Stimulated activated CD4-positive, alpha-beta T cell treated with anti-CD3 and anti-CD28 coated beads, Interleukin-4, amount 100 ng/mL, for 1 hour (primary cell): Measurements from ENCODE around the gene CHD1.

Experiments
- DNase-seq: peaks from one replicate; pipeline ENCODE4 v3.0.0-alpha.2; 2020

CHD1 gene

GRCh38 chr5:98891591-98891990 is 37.2 kb downstream of the CHD1 start:
- no peak for DNase-seq

GRCh38 chr5:98880598-98880997 is 48.2 kb downstream of the CHD1 start:
- no peak for DNase-seq

- DNase-seq, result peak; percentile 12
Measured at GRCh38 chr5:98880151-98880550, 48.7 kb downstream of the CHD1 start.

GRCh38 chr5:98877600-98877999 is 51.2 kb downstream of the CHD1 start:
- no peak for DNase-seq

DNA sequence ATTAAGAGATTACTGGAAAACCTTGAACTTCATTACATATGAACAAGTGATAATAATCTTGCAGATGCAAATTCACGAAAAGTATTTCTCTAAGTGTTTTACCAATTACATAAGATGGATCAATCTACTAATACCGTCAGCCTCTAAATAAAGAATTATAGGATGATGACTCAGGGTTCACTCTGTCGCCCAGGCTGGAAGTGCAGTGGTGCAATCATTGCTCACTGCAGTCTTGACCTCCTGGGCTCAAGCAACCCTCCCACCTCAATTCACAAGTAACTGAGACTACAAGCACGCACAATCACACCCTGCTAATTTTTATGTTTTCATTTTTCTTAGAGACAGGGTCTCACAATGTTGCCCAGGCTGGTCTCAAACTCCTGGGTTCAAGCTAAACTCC is 56.1 kb downstream of the CHD1 start:
- DNase-seq, result no peak

DNA sequence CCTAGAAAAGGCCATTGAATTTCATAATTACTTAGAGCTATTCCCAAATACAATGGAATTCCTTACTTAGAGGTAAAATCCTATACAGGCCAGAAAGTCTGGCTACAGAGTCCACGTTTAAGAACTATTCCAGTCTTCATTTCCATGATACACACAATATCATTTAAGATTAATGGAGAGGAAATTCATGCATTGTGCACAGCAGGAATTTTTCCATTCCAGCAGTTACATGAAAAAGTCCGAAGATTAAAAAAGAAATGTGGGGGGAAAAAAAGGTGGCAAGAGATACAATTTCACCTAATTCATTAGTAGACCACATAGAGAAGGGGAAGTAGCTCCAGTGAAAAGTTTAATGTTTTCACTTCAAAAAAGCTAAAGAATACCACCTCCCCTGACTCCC is 63.1 kb downstream of the CHD1 start:
- no peak for DNase-seq

- DNase-seq, result no peak
Measured at GRCh38 chr5:98847054-98847453, 81.8 kb downstream of the CHD1 start.

DNA sequence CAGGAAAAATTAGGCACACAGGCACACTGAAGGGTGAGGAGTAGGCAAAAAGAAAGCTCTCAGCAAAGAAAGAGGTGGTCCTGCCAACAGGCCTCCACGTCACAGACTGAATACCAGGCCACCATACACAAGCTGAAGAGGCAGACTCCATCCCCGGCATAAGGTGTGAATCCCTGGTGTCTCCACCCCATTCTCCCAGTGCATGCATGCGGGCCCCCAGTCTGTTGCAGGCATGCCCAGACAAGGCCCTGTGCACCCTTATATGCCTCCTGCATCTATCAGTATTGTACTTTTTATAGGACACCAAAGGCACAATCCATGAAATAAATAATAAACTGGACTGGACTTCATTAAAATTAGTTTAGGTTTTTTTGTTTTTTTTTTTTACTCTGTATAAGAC is 82.3 kb downstream of the CHD1 start:
- no peak for DNase-seq

GRCh38 chr5:98845878-98846277 is 82.9 kb downstream of the CHD1 start:
- DNase-seq, result no peak

DNA sequence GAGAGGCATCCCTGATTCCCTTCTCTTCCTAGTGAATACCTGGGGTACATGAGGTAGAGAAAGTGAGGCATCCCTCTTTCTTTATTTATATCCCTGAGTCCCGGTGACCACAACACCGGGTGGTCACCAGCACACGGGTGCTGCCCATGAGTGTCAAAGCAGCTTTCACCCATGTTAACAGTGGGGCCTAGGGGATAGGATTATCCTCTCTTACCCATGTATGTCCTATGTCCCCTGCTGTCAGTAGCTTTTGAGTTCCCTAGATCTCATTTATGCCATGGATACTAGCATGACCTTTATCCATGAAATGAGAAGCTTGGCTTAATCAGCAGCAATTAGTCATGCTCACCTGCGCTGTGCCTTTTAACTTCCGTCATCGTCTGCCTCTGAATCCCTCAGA is 83.9 kb downstream of the CHD1 start:
- DNase-seq, result no peak

GRCh38 chr5:98843481-98843880 is 85.3 kb downstream of the CHD1 start:
- no peak for DNase-seq

DNA sequence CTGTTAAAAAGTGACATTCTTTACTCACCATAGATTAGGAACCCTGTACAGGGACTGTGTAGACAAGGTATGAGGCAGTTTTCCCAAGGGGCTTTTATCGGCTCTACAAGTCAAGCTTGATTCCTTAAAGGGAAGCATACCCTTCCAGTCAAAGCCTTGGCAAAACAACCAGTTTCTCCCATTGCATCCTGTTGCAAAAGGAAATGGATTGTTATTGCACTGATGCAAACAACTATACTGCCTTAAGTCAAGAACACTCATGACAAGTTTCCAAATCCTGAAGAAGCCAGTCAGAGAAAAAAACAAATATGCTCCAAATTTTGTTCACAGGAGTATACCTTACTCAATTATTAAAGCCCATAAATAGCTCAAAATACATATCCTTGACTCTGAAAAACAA is 87.9 kb downstream of the CHD1 start:
- DNase-seq, result no peak

GRCh38 chr5:98839469-98840383 is 89.1 kb downstream of the CHD1 start:
- no peak for DNase-seq

- DNase-seq, result no peak
Measured at GRCh38 chr5:98836175-98836574, 92.6 kb downstream of the CHD1 start.

DNA sequence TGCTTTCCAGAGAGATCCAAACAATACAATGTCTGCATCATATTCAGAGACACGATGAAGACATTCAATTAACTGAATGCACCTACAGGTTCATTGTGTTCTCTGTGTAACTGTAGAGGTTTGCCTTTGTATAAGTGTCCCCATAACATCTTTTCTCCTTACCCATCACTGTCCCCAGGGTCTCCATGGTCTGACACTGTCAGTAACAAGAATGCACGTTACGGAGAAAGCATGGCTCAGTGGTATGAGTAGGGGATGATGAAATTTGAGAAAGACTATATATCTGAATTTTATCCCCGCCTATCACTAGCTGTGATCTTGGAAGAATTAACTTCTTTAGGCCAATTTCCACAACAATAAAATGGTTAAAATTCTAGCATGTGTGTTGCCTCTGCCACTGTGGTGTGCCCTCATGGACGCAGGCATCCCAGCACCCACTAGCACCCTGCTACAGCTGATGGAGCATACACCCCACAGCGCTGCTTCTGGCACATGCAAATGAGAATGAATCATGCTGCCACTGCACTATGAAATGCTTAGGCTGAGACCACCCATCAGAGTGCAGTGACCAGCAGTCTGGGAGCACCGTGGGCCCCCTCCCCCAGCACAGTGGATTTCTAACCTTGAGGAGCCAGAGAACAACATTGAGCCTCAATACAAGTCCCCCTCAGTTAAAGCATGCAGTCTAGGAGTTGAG is 101.1 kb downstream of the CHD1 start:
- DNase-seq, result no peak

GRCh38 chr5:98827161-98827560 is 101.6 kb downstream of the CHD1 start:
- DNase-seq, result no peak

DNA sequence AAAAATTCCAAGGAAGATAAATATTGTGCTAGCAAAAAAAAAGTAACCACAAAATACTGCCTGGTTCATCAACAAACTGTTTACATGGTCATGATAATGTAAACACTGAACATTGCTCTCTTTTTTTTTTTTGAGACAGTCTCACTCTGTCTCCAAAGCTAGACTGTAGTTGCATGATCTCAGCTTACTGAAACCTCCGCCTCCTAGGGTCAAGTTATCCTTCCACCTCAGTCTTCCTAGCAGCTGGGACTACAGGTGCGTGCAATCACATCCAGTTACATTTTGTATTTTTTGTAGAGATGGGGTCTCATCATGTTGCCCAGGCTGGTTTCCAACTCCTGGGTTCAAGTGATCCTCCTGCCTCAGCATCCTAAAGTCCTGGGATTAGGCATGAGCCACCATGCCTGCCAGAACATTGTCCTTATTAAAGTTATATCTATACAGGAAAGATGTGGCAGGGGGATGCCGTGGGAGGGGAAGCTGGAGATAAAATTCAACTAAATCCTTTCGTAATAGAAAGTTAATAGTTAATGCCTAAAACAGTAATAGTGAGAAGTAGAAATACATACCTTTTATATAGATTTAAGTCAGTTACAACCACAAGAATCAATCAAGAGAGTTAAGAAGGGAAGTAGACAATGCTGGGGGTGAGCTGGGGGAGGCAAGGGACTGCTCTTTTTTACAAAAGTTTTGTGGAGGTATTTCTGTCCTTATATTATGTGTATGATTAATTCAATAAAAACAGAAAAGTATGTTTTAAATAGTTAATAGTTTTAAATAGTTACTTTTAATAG is 103.0 kb downstream of the CHD1 start:
- no peak for DNase-seq

GRCh38 chr5:98816582-98817222 is 112.1 kb downstream of the CHD1 start:
- DNase-seq, result no peak

DNA sequence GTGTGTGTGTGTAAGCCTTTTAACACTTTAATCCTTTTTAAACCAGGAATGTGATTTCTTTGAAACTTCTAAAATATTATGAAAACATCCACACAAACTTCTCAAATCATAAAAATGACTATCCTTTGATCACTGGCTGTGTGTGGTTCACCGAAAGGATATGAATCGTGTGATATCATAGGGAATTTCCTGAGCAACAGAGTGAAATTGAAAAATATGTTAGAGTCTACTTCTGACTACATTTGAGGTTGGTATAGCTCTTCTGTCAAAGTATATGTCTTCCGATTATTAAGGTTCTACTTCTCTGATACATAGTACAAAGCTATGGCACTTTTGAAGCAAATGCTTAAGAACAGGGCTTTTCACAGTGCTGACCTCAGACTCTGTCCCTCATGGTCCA is 115.1 kb downstream of the CHD1 start:
- no peak for DNase-seq

DNA sequence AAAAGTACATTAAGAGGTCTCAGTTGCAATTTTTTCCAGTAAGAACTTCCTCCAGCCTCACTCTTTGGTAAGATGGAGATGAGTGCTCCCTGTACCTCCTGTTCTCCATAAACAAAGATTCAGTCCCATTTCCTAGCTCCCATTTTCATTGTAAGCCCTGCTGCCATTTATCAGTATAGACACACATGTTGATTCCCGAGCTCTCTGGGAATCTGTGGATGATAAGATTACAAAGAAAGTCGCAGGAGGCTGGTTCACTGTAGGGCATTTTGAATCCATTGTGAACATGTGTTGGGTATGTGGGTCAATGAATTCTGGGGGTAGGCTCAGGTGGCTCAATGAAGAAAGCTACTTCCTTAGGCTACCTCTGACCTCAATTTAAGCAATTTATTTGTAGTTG is 118.6 kb downstream of the CHD1 start:
- no peak for DNase-seq

DNA sequence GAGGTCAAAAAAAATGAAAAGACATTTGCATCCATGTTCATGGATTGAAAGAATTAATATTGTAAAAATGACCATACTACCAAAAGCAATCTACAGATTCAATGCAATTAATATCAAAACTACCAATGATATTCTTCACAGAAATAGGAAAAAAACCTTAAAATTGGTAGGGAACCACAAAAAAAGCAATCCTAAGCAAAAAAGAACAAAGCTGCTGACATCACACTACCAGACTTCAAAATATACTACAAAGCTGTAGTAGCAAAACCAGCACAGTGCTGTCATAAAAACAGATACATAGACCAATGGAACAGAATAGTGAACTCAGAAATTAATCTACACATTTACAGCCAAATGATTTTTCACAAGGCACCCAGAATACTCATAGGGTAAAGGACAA is 121.0 kb downstream of the CHD1 start:
- no peak for DNase-seq

DNA sequence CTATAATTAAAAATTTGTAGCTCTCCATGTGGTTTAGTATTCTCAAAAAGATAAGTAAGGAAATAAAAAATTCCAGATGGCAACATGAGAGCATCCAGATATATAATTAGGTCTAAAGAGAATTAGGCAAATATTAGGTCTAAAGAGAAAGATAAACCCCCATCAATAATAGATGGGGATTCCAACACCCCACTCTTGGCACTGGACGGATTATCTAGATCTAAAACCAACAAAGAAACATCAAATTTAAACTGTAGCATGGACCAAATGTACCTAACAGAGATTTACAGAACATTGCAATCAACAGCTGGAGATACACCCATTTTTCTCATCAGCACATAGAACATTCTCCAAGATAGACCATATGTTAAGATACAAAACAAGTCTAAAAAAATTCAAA is 123.7 kb downstream of the CHD1 start:
- DNase-seq, result no peak

- DNase-seq, result no peak
Measured at GRCh38 chr5:98804066-98804465, 124.7 kb downstream of the CHD1 start.
